Suppressor macrophage treated with lipopolysaccharide for 4 hours (primary cell): ENCODE measurements around the gene CMIP.
A peak's percentile ranks its signal among the peaks of the same experiment; 100 is the strongest.
"Not testable (repeated sequence)": the region's sequence is repeated elsewhere in the genome, so short reads cannot be mapped to it uniquely, and the experiment has no call there.

Experiments
- DNase-seq: peaks from one replicate; pipeline ENCODE4 v3.0.0-alpha.2; 2020

The CMIP gene

GRCh38 chr16:81520560-81521135 is 76.0 kb downstream of the CMIP start:
- DNase-seq, result peak; percentile 40

- no peak for DNase-seq
Measured at GRCh38 chr16:81521141-81521626, 76.6 kb downstream of the CMIP start.

- DNase-seq, result no peak
Measured at GRCh38 chr16:81522108-81522701, 77.6 kb downstream of the CMIP start.

GRCh38 chr16:81522851-81523250 is 78.2 kb downstream of the CMIP start:
- not testable (repeated sequence) for DNase-seq

- no peak for DNase-seq
Measured at GRCh38 chr16:81523387-81524115, 78.9 kb downstream of the CMIP start.

GRCh38 chr16:81524382-81524781 is 79.8 kb downstream of the CMIP start:
- no peak for DNase-seq

- DNase-seq, result not testable (repeated sequence)
Measured at GRCh38 chr16:81524885-81525284, 80.3 kb downstream of the CMIP start.

- DNase-seq, result no peak
Measured at GRCh38 chr16:81526199-81526598, 81.6 kb downstream of the CMIP start.

- DNase-seq, result no peak
Measured at GRCh38 chr16:81526935-81527334, 82.3 kb downstream of the CMIP start.

- DNase-seq, result no peak
Measured at GRCh38 chr16:81527477-81528178, 83.0 kb downstream of the CMIP start.

- no peak for DNase-seq
Measured at GRCh38 chr16:81528256-81528655, 83.6 kb downstream of the CMIP start.

- DNase-seq, result no peak
Measured at GRCh38 chr16:81530296-81530721, 85.7 kb downstream of the CMIP start.

- DNase-seq, result no peak
Measured at GRCh38 chr16:81530814-81531213, 86.2 kb downstream of the CMIP start.

- DNase-seq, result peak; percentile 60
Measured at GRCh38 chr16:81531419-81531821, 86.8 kb downstream of the CMIP start.

GRCh38 chr16:81532491-81533174 is 88.0 kb downstream of the CMIP start:
- no peak for DNase-seq

- DNase-seq, result no peak
Measured at GRCh38 chr16:81533175-81533507, 88.5 kb downstream of the CMIP start.

- DNase-seq, result no peak
Measured at GRCh38 chr16:81535679-81536360, 91.2 kb downstream of the CMIP start.

GRCh38 chr16:81536648-81537047 is 92.0 kb downstream of the CMIP start:
- no peak for DNase-seq

GRCh38 chr16:81537721-81538561 is 93.3 kb downstream of the CMIP start:
- no peak for DNase-seq

GRCh38 chr16:81539009-81539758 is 94.6 kb downstream of the CMIP start:
- DNase-seq, result no peak
